ENCODE results near the gene LY6G5C. TPM values are rescaled to one million over a fixed set of nuclear protein-coding genes. Genes with fewer than 3 reads are reported as not detected.
A peak's percentile ranks its signal among the peaks of the same experiment; 100 is the strongest.
"Not testable (repeated sequence)": the region's sequence is repeated elsewhere in the genome, so short reads cannot be mapped to it uniquely, and the experiment has no call there.

The LY6G5C gene
- total and polyA plus RNA-seq, 4 donors, result 2.8 to 5.0 (median 3.5) TPM

- no peak overlapping the region for H3K9ac ChIP-seq (ENCODE audit: insufficient read depth in 1 of 2, low read length in 2 of 2)
- no peaks in the 10 kb centered on the region for H3K27me3 ChIP-seq (ENCODE audit: control insufficient read depth in 3 of 3, insufficient read depth in 3 of 3, low read length in 2 of 3)
- no peak for DNase-seq
- WGBS, 2 donors, result 76 to 81% methylated on average over 8 of the region's 8 CpGs
- TF ChIP-seq, protein P1, sequence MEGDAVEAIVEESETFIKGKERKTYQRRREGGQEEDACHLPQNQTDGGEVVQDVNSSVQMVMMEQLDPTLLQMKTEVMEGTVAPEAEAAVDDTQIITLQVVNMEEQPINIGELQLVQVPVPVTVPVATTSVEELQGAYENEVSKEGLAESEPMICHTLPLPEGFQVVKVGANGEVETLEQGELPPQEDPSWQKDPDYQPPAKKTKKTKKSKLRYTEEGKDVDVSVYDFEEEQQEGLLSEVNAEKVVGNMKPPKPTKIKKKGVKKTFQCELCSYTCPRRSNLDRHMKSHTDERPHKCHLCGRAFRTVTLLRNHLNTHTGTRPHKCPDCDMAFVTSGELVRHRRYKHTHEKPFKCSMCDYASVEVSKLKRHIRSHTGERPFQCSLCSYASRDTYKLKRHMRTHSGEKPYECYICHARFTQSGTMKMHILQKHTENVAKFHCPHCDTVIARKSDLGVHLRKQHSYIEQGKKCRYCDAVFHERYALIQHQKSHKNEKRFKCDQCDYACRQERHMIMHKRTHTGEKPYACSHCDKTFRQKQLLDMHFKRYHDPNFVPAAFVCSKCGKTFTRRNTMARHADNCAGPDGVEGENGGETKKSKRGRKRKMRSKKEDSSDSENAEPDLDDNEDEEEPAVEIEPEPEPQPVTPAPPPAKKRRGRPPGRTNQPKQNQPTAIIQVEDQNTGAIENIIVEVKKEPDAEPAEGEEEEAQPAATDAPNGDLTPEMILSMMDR (IDR thresholded peaks at IDR 0.05; ENCODE audit: control extremely low read depth, extremely low read depth), result no peak
- no peaks in the 10 kb centered on the region for H3K9me3 ChIP-seq (ENCODE audit: control insufficient read depth in 4 of 4, insufficient read depth in 3 of 4, low read length in 3 of 4)
- H3K27ac ChIP-seq (ENCODE audit: low read depth in 1 of 2, low read length in 1 of 2), result no peak overlapping the region
- H3K36me3 ChIP-seq (ENCODE audit: control insufficient read depth in 4 of 4, insufficient read depth in 4 of 4, low read length in 4 of 4), result no peaks in the 10 kb centered on the region
- no peak overlapping the region for H3K4me3 ChIP-seq
- no peak for ATAC-seq (ENCODE audit: insufficient read depth, low FRiP score)
- H3K4me1 ChIP-seq (ENCODE audit: control insufficient read depth in 5 of 5, insufficient read depth in 5 of 5, low read length in 5 of 5), result peaks cover 0 to 19% (median 8%) of the 10 kb centered on the region in 5 donors
Measured at GRCh38 chr6:31712296-31712695, 31.4 kb upstream of the LY6G5C start.

DNA sequence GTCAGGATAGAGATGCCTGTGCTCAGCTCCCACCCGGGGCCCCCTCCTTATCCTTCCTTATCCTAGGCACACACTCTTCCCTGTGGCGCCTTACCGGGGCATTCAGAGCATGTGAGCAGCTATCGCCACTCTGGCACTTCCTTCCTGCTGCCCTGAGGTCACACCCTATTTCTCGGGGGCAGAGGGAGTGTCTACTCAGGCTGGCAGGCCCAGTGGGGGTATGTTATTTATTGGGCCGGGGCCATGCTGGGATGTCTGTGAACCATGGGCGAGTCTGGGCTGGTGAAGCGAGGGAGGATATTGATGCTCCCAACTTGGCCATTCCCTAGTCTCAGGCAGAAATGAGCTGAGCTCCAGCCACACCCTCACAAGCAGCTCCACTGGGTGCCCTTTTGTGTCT, 30.4 kb upstream of the LY6G5C start:
- TF ChIP-seq, protein P1 (IDR thresholded peaks at IDR 0.05; ENCODE audit: control extremely low read depth, extremely low read depth), result no peak
- no peaks in the 10 kb centered on the region for H3K36me3 ChIP-seq (ENCODE audit: control insufficient read depth in 4 of 4, insufficient read depth in 4 of 4, low read length in 4 of 4)
- no peaks in the 10 kb centered on the region for H3K9me3 ChIP-seq (ENCODE audit: control insufficient read depth in 4 of 4, insufficient read depth in 3 of 4, low read length in 3 of 4)
- no peak overlapping the region for H3K27ac ChIP-seq (ENCODE audit: low read depth in 1 of 2, low read length in 1 of 2)
- no peaks in the 10 kb centered on the region for H3K27me3 ChIP-seq (ENCODE audit: control insufficient read depth in 3 of 3, insufficient read depth in 3 of 3, low read length in 2 of 3)
- no peak for DNase-seq
- H3K4me1 ChIP-seq (ENCODE audit: control insufficient read depth in 5 of 5, insufficient read depth in 5 of 5, low read length in 5 of 5), result peaks cover 0 to 19% (median 8%) of the 10 kb centered on the region in 5 donors
- no peak overlapping the region for H3K4me3 ChIP-seq
- ATAC-seq (ENCODE audit: insufficient read depth, low FRiP score), result peak; percentile 19
- H3K9ac ChIP-seq (ENCODE audit: insufficient read depth in 1 of 2, low read length in 2 of 2), result no peak overlapping the region
- 32 to 36% methylated on average over 8 of the region's 8 CpGs for WGBS, 2 donors

DNA sequence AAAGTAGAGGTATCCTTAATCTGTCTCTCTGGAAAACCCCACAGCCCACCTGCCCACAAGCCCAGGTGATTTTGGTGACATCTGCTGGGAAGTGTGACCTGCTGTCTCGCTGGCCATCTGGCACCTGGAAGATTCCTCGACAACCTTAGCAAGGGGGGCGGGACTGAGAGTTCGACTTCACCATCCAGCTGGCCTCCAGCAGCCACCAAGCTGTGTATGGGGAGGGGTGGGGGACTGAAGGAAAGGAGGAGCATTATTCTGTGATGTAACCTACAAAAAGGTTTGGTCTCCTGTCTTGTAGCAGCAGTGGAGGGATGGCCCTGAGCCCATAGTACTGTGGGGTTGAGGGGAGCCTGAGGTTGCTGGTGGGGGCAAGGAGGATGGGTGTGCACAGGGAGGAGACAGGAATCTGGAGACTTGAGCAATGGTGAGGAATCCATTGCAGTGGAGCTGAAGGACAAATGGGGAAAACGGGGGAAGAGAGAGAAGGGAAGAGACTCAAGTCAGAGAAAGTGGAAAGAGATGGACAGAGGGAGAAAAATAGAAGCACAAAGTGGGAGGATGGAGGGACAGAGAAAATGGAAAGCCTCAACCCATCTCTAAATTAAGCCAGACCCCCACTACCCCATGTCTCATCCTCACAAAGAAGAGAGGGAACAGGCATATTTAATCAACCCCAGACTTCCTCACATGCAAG, 29.8 kb upstream of the LY6G5C start:
- no peaks in the 10 kb centered on the region for H3K27me3 ChIP-seq (ENCODE audit: control insufficient read depth in 3 of 3, insufficient read depth in 3 of 3, low read length in 2 of 3)
- no peaks in the 10 kb centered on the region for H3K9me3 ChIP-seq (ENCODE audit: control insufficient read depth in 4 of 4, insufficient read depth in 3 of 4, low read length in 3 of 4)
- DNase-seq, result no peak
- peaks cover 0 to 18% (median 8%) of the 10 kb centered on the region in 5 donors for H3K4me1 ChIP-seq (ENCODE audit: control insufficient read depth in 5 of 5, insufficient read depth in 5 of 5, low read length in 5 of 5)
- H3K9ac ChIP-seq (ENCODE audit: insufficient read depth in 1 of 2, low read length in 2 of 2), result no peak overlapping the region
- H3K36me3 ChIP-seq (ENCODE audit: control insufficient read depth in 4 of 4, insufficient read depth in 4 of 4, low read length in 4 of 4), result no peaks in the 10 kb centered on the region
- 69 to 78% methylated on average over 5 of the region's 5 CpGs for WGBS, 2 donors
- no peak overlapping the region for H3K27ac ChIP-seq (ENCODE audit: low read depth in 1 of 2, low read length in 1 of 2)
- ATAC-seq (ENCODE audit: insufficient read depth, low FRiP score), result no peak
- TF ChIP-seq, protein P1 (IDR thresholded peaks at IDR 0.05; ENCODE audit: control extremely low read depth, extremely low read depth), result no peak
- H3K4me3 ChIP-seq, result no peak overlapping the region

- WGBS, 2 donors, result 77% methylated on average over 11 of the region's 11 CpGs
- not testable (repeated sequence) for DNase-seq
Measured at GRCh38 chr6:31709157-31709556, 28.3 kb upstream of the LY6G5C start.

More at GRCh38 chr6:31709157-31709556, 28.3 kb upstream of the LY6G5C start:
- not testable (repeated sequence) for H3K36me3 ChIP-seq (ENCODE audit: control insufficient read depth in 4 of 4, insufficient read depth in 4 of 4, low read length in 4 of 4); ATAC-seq (ENCODE audit: insufficient read depth, low FRiP score); H3K27ac ChIP-seq (ENCODE audit: low read depth in 1 of 2, low read length in 1 of 2); H3K4me1 ChIP-seq (ENCODE audit: control insufficient read depth in 5 of 5, insufficient read depth in 5 of 5, low read length in 5 of 5); H3K4me3 ChIP-seq; H3K27me3 ChIP-seq (ENCODE audit: control insufficient read depth in 3 of 3, insufficient read depth in 3 of 3, low read length in 2 of 3); H3K9me3 ChIP-seq (ENCODE audit: control insufficient read depth in 4 of 4, insufficient read depth in 3 of 4, low read length in 3 of 4); H3K9ac ChIP-seq (ENCODE audit: insufficient read depth in 1 of 2, low read length in 2 of 2)
